Fibroblast of pulmonary artery (primary cell): Measurements from ENCODE around the gene C2CD2L.

Experiments used
- DNase-seq: peaks from one replicate; pipeline ENCODE4 v3.0.0-alpha.2; 2010; ENCODE audit warnings: low read depth
- H3K4me3 ChIP-seq: replicated peaks from 2 replicates; pipeline ENCODE4 v1.5.1; 2011; ENCODE audit warnings: low read depth, mild to moderate bottlenecking, control low read depth, low read length, moderate library complexity
- CTCF ChIP-seq: IDR thresholded peaks from 2 replicates; pipeline ENCODE4 v1.5.1; 2011; ENCODE audit warnings: mild to moderate bottlenecking, control low read depth, low read length, inconsistent platforms; ENCODE audit errors: missing control alignments

C2CD2L gene

DNA sequence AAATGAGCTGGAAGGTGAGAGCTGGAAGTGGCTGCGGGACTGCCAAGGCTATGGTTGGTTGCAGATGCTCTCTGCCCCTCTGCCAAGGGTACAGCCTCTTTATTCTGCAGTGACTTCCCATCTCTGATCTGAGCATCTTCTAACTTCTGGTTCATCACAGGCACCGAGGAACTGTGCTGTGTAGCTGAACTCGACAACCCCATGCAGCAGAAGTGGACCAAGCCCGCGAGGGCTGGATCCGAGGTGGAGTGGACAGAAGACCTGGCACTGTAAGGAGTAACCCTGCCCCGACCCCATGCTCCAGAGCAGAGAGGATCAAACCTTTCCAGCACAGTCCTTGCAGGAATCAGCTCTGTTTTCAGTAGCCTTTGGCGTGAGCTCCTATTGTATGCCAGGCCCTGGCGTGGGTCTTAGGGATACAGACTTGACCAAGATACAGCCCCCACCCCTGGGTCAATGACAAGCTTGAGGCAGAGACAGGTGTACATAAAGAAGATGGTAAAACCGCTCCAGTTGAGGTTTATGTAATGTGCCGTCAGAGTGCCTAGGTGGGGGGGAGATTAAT is 4.3 kb downstream of the C2CD2L start:
- no peak for TF ChIP-seq CTCF
- DNase-seq: no peak
- no peak overlapping the region for H3K4me3 ChIP-seq

DNA sequence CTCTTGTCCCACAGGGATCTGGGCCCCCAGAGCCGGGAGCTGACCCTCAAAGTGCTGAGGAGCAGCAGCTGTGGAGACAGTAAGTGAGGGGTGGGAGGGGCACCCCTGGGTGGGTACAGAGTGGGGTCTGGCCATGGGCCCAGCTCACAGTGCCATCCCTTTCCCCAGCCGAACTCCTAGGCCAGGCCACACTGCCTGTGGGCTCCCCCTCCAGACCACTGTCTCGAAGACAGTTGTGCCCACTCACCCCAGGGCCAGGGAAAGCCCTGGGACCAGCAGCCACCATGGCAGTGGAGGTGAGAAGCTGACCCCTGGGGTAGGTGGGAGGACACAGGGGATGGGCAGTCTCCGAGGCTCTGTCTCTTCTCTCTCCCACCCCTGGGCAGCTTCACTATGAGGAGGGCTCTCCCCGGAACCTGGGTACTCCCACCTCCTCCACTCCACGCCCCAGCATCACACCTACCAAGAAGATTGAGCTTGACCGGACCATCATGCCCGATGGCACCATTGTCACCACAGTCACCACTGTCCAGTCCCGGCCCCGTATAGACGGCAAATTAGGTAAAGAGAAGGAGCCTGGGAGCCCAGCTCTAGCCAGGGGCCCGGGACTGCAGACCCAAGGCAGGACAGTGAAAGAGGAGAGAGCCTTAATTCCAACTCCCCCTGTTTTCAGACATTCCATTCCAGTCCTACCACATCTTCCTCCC is 5.3 kb downstream of the C2CD2L start:
- TF ChIP-seq CTCF: no peak
- no peak for DNase-seq
- H3K4me3 ChIP-seq: no peak overlapping the region

DNA sequence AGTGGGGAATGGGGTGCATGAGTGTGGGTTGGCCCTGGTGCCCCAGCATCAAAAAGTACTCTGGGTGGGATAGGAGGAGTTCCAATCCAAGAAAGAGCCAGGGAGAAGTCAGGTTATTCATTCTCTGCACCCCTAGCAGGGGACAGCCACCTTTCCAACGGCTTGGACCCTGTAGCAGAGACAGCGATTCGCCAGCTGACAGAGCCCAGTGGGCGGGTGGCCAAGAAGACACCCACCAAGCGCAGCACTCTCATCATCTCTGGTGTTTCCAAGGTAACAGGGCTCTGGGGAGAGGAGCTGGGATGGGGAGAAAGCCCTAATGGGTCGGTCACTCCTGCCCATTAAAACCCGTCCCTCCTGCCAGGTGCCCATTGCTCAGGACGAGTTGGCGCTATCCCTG is 6.6 kb downstream of the C2CD2L start:
- no peak overlapping the region for H3K4me3 ChIP-seq
- DNase-seq: no peak
- no peak for TF ChIP-seq CTCF

DNA sequence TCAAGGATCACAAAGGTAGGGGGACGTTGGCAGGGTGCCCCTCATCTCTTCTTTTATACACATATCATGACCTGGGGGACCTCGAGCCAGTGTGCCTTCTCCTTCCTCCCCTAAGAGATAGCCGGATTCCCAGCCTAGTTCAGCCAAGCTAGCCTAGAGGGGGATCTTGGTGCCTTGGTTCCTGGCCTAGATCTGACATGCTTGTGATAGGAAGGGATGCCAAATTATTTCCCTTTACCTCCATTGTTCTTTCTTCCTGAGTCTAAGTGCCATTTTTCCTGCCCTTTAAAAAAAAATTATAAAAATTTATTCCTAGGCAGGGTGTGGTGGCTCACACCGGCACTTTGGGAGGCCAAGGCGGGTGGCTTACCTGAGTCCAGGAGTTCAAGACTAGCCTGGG is 7.2 kb downstream of the C2CD2L start:
- no peak for TF ChIP-seq CTCF
- no peak for DNase-seq
- no peak overlapping the region for H3K4me3 ChIP-seq

GRCh38 chr11:119115484-119116234 is 8.5 kb downstream of the C2CD2L start:
- no peak for DNase-seq
- TF ChIP-seq CTCF: no peak

DNA sequence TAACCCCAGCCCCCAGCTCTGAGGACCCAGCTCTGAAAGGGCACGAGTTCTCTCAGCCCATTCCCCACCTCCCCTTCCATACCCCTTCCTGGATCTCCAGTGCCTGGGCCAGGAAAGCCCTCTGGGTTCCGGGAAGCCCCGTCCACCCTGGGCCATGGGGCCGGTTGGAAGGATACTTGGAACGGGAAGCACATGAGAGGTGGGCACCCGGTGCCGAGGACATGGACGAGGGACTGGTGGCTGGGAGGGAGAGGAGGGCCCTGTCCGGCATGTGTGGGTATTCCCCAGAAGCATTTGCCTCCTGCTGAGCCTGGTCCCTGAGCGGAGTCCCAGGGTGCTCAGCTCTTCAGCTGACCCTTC is 9.1 kb downstream of the C2CD2L start:
- no peak for DNase-seq
- no peak for TF ChIP-seq CTCF
- no peak overlapping the region for H3K4me3 ChIP-seq

More at GRCh38 chr11:119115484-119116234, 8.5 kb downstream of the C2CD2L start:
- no peak overlapping the region for H3K4me3 ChIP-seq
